Mesenchymal stem cell (in vitro differentiated cells and primary cell): ENCODE measurements around the gene FGB.
A peak's percentile ranks its signal among the peaks of the same experiment; 100 is the strongest.

Source experiments
- DNase-seq: peaks from one replicate; pipeline ENCODE4 v3.0.0-alpha.2; 2013
- H2AFZ ChIP-seq: one replicate; pipeline ENCODE4 v1.6.1; 2013; ENCODE audit warnings: low read depth, mild to moderate bottlenecking, control low read depth, inconsistent platforms, low read length, moderate library complexity
- H2AK5ac ChIP-seq: 2 replicates; pipeline ENCODE4 v1.6.1; 2013; ENCODE audit warnings: low read length, moderate library complexity, mild to moderate bottlenecking, inconsistent platforms; ENCODE audit not compliant: severe bottlenecking
- H2BK120ac ChIP-seq: one replicate; pipeline ENCODE4 v1.6.1; 2013; ENCODE audit warnings: low read depth, mild to moderate bottlenecking, inconsistent platforms, low read length, moderate library complexity
- H2BK12ac ChIP-seq, 2 experiments: one replicate each; pipeline ENCODE4 v1.6.1; 2013; ENCODE audit warnings: inconsistent platforms in 2 of 2, low read length in 2 of 2, mild to moderate bottlenecking in 2 of 2, moderate library complexity in 2 of 2, control low read depth in 1 of 2
- H2BK15ac ChIP-seq: one replicate; pipeline ENCODE4 v1.6.1; 2013; ENCODE audit warnings: mild to moderate bottlenecking, low read depth, inconsistent platforms; ENCODE audit not compliant: poor library complexity, severe bottlenecking
- H2BK5ac ChIP-seq: 2 replicates; pipeline ENCODE4 v1.6.1; 2013; ENCODE audit warnings: low read depth, mild to moderate bottlenecking, low read length, control low read depth, inconsistent platforms; ENCODE audit not compliant: poor library complexity, severe bottlenecking
- H3K14ac ChIP-seq, 2 experiments: one replicate each; pipeline ENCODE4 v1.6.1; 2013; ENCODE audit warnings: inconsistent platforms in 2 of 2, low read length in 2 of 2, control low read depth in 1 of 2, mild to moderate bottlenecking in 1 of 2, moderate library complexity in 1 of 2
- H3K18ac ChIP-seq, 2 experiments: one replicate each; pipeline ENCODE4 v1.6.1; 2013; ENCODE audit warnings: inconsistent platforms in 2 of 2, low read length in 2 of 2, control low read depth in 1 of 2, low read depth in 1 of 2, mild to moderate bottlenecking in 1 of 2
- H3K23ac ChIP-seq, 2 experiments: one replicate each; pipeline ENCODE4 v1.6.1; 2013; ENCODE audit warnings: inconsistent platforms in 2 of 2, low read length in 2 of 2, mild to moderate bottlenecking in 2 of 2, moderate library complexity in 2 of 2, control low read depth in 1 of 2
- H3K27ac ChIP-seq: 2 replicates; pipeline ENCODE4 v1.5.1; 2013; ENCODE audit warnings: mild to moderate bottlenecking, moderate library complexity, low read length, control low read depth, inconsistent platforms; ENCODE audit not compliant: poor library complexity, severe bottlenecking
- H3K27me3 ChIP-seq, 2 experiments: 2 replicates each; pipeline versions ENCODE4 v1.6.1 to v1.7.0; 2013; ENCODE audit warnings: low read length in 2 of 2, mild to moderate bottlenecking in 2 of 2, moderate library complexity in 2 of 2, control low read depth in 1 of 2, inconsistent platforms in 1 of 2; ENCODE audit not compliant: control insufficient read depth in 1 of 2, insufficient read depth in 1 of 2
- H3K36me3 ChIP-seq, 2 experiments: 2 replicates each; pipeline versions ENCODE4 v1.6.1 to v1.7.0; 2013; ENCODE audit warnings: low read length in 2 of 2, control low read depth in 1 of 2, inconsistent platforms in 1 of 2, low read depth in 1 of 2, mild to moderate bottlenecking in 1 of 2; ENCODE audit not compliant: insufficient read depth in 2 of 2, control insufficient read depth in 1 of 2
- H3K4ac ChIP-seq, 2 experiments: one replicate each; pipeline ENCODE4 v1.6.1; 2013; ENCODE audit warnings: inconsistent platforms in 2 of 2, low read length in 2 of 2, mild to moderate bottlenecking in 2 of 2, moderate library complexity in 2 of 2, control low read depth in 1 of 2, low read depth in 1 of 2
- H3K4me1 ChIP-seq: 2 replicates; pipeline ENCODE4 v1.6.1; 2013; ENCODE audit warnings: low read depth, low read length, control low read depth; ENCODE audit not compliant: control insufficient read depth, insufficient read depth
- H3K4me2 ChIP-seq: 2 replicates; pipeline ENCODE4 v1.6.1; 2013; ENCODE audit warnings: low read length, mild to moderate bottlenecking, inconsistent platforms; ENCODE audit not compliant: poor library complexity, severe bottlenecking
- H3K4me3 ChIP-seq, 2 experiments: 2 replicates each; pipeline versions ENCODE4 v1.5.1 to v1.7.0; 2013; ENCODE audit warnings: low read length in 2 of 2, mild to moderate bottlenecking in 2 of 2, control low read depth in 1 of 2, low read depth in 1 of 2; ENCODE audit not compliant: insufficient read depth in 1 of 2
- H3K79me1 ChIP-seq: replicated peaks from 2 replicates; pipeline ENCODE4 v1.6.1; 2013; ENCODE audit warnings: mild to moderate bottlenecking, control low read depth, low read length, inconsistent platforms; ENCODE audit not compliant: poor library complexity, severe bottlenecking
- H3K9ac ChIP-seq: 2 replicates; pipeline ENCODE4 v1.7.0; 2013; ENCODE audit warnings: mild to moderate bottlenecking, low read length, moderate library complexity
- H3K9me3 ChIP-seq: 2 replicates; pipeline ENCODE4 v1.7.0; 2013; ENCODE audit warnings: mild to moderate bottlenecking, low read length; ENCODE audit not compliant: control insufficient read depth
- H4K8ac ChIP-seq: one replicate; pipeline ENCODE4 v1.6.1; 2013; ENCODE audit warnings: inconsistent platforms, mild to moderate bottlenecking, low read length, moderate library complexity
- H4K91ac ChIP-seq: one replicate; pipeline ENCODE4 v1.6.1; 2013; ENCODE audit warnings: mild to moderate bottlenecking, low read length, inconsistent platforms
- WGBS: methylation state at CpG from one replicate; pipeline ENCODE4 v1.1.7; 2013; ENCODE audit warnings: mixed read lengths; 5-methylcytosine and 5-hydroxymethylcytosine counted together

Gene FGB

GRCh38 chr4:154589296-154590197, 26.7 kb downstream of the FGB start:
- Histone ChIP-seq H4K8ac (no peak overlapping the region), H3K36me3 (no peaks in the 10 kb centered on the region), H2BK15ac (no peak overlapping the region), H3K27ac (no peak overlapping the region), H3K23ac (peak overlapping the region in 1 of 2 experiments; percentile 17), H3K27me3 (peaks cover 0 to 26% of the 10 kb centered on the region in 2 experiments), H3K4ac (no peak overlapping the region), H3K4me3 (no peak overlapping the region), H3K4me1 (peaks cover 5% of the 10 kb centered on the region), H3K14ac (no peak overlapping the region), H2BK12ac (no peak overlapping the region), H4K91ac (no peak overlapping the region), H2AFZ (no peak overlapping the region), H3K79me1 (no peaks in the 10 kb centered on the region), H2BK120ac (no peak overlapping the region), H3K18ac (no peak overlapping the region), H3K9ac (no peak overlapping the region), H2BK5ac (no peak overlapping the region), H2AK5ac (no peak overlapping the region), H3K4me2 (no peak overlapping the region), H3K9me3 (peaks cover 3% of the 10 kb centered on the region)
- DNase-seq = no peak
- 76% methylated on average over 7 of the region's 7 CpGs for WGBS

GRCh38 chr4:154590329-154591006, 27.7 kb downstream of the FGB start, which contains the start of gene FGA:
TSS of gene FGA (minus strand) at chr4:154590742. CDS start at chr4:154590687, 55 bp downstream.
- H3K27me3 ChIP-seq = peaks cover 0 to 26% of the 10 kb centered on the region in 2 experiments
- no peak within 1 kb of the TSS for H3K4ac ChIP-seq
- H3K23ac ChIP-seq = no peak within 1 kb of the TSS
- no peak within 1 kb of the TSS for H3K14ac ChIP-seq
- peaks cover 5% of the 10 kb centered on the region for H3K4me1 ChIP-seq
- H2BK5ac ChIP-seq = no peak within 1 kb of the TSS
- DNase-seq = no peak
- no peak within 1 kb of the TSS for H3K9ac ChIP-seq
- H3K79me1 ChIP-seq = no peaks in the 10 kb centered on the region
- no peak within 1 kb of the TSS for H3K27ac ChIP-seq
- H3K9me3 ChIP-seq = no peaks in the 10 kb centered on the region
- no peak within 1 kb of the TSS for H2BK12ac ChIP-seq
- no peak within 1 kb of the TSS for H3K4me2 ChIP-seq
- 80% methylated on average over 3 of the region's 3 CpGs for WGBS
- H2AK5ac ChIP-seq = no peak within 1 kb of the TSS
- no peaks in the 10 kb centered on the region for H3K36me3 ChIP-seq
- no peak within 1 kb of the TSS for H4K91ac ChIP-seq
- no peak within 1 kb of the TSS for H2BK120ac ChIP-seq
- H2BK15ac ChIP-seq = no peak within 1 kb of the TSS
- no peak within 1 kb of the TSS for H2AFZ ChIP-seq
- no peak within 1 kb of the TSS for H4K8ac ChIP-seq
- no peak within 1 kb of the TSS for H3K18ac ChIP-seq
- no peak within 1 kb of the TSS for H3K4me3 ChIP-seq

- Histone ChIP-seq H3K9ac (no peak overlapping the region), H2BK5ac (no peak overlapping the region), H2AK5ac (no peak overlapping the region), H3K23ac (no peak overlapping the region), H3K14ac (no peak overlapping the region), H2BK15ac (no peak overlapping the region), H3K79me1 (no peaks in the 10 kb centered on the region), H3K9me3 (no peaks in the 10 kb centered on the region), H4K91ac (no peak overlapping the region), H2BK12ac (no peak overlapping the region), H3K4ac (no peak overlapping the region), H2AFZ (no peak overlapping the region), H3K27ac (no peak overlapping the region), H3K4me1 (peaks cover 5% of the 10 kb centered on the region), H3K4me3 (no peak overlapping the region), H4K8ac (no peak overlapping the region), H3K18ac (no peak overlapping the region), H3K36me3 (no peaks in the 10 kb centered on the region), H3K27me3 (peaks cover 0 to 26% of the 10 kb centered on the region in 2 experiments), H3K4me2 (no peak overlapping the region), H2BK120ac (no peak overlapping the region)
- 100% methylated on average over 2 of the region's 3 CpGs for WGBS
- DNase-seq = no peak
Observed at GRCh38 chr4:154591890-154592289, 29.1 kb downstream of the FGB start.

DNA sequence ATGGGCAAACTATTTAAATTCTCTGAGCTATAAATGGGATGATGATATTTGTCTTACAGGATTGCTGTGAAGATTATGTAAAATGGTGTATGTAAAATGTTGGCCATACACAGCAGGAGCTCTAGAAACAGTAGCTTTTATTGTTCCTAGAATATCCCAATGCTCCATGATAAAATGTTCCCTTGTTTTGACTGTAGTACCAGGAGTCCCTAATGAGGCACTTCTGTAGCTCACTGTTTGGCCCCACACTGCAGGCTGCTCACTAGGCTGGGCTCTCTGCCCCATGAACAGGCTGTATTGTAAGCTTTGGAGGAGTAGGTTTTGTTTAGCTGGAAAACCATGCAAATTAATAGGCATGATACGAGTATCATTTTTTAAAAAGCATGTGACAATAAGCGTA, 31.1 kb downstream of the FGB start:
- Histone ChIP-seq H3K27me3 (peaks cover 0 to 18% of the 10 kb centered on the region in 2 experiments), H3K9me3 (no peaks in the 10 kb centered on the region), H3K4me1 (peaks cover 5% of the 10 kb centered on the region), H3K9ac (no peak overlapping the region), H3K4me3 (no peak overlapping the region), H3K79me1 (no peaks in the 10 kb centered on the region), H3K14ac (no peak overlapping the region), H3K36me3 (no peaks in the 10 kb centered on the region), H3K27ac (no peak overlapping the region), H3K23ac (no peak overlapping the region), H2AFZ (no peak overlapping the region), H2BK15ac (no peak overlapping the region), H3K18ac (no peak overlapping the region), H2BK5ac (no peak overlapping the region), H3K4me2 (no peak overlapping the region), H4K8ac (no peak overlapping the region), H2AK5ac (no peak overlapping the region), H2BK12ac (no peak overlapping the region), H4K91ac (no peak overlapping the region), H3K4ac (no peak overlapping the region), H2BK120ac (no peak overlapping the region)
- 90% methylated on average over 2 of the region's 2 CpGs for WGBS
- no peak for DNase-seq
